Breast epithelium (tissue), 4 donors: ENCODE measurements around the gene SMAP1. TPM values are rescaled to one million over a fixed set of nuclear protein-coding genes. Genes with fewer than 3 reads are reported as not detected.

Experiments
- DNase-seq, 2 donors: peaks; one replicate each; pipeline ENCODE4 v3.0.0-alpha.2; 2019; ENCODE audit warnings: low spot score in 2 of 2
- H3K27ac ChIP-seq, 2 donors: fragments of 200-600 bp; sonication (generic) in 1 of 2; one replicate each; pipeline ENCODE4 v1.5.1; 2016 to 2019; ENCODE audit warnings: mild to moderate bottlenecking in 1 of 2
- H3K27me3 ChIP-seq, 2 donors: fragments of 200-600 bp; sonication (generic) in 1 of 2; one replicate each; pipeline versions ENCODE4 v1.5.1 to v1.6.0; 2017 to 2019; ENCODE audit warnings: control low read depth in 1 of 2, mild to moderate bottlenecking in 1 of 2
- H3K36me3 ChIP-seq: fragments of 200-600 bp; one replicate; pipeline ENCODE4 v1.5.1; 2019
- H3K4me1 ChIP-seq, 2 donors: fragments of 200-600 bp; sonication (generic); one replicate each; pipeline ENCODE4 v1.5.1; 2016 to 2019; ENCODE audit warnings: control low read depth in 1 of 2
- H3K4me3 ChIP-seq, 3 donors: fragments of 200-600 bp; sonication (generic); 1 replicate in 2 of 3; 2 replicates in 1 of 3; pipeline ENCODE4 v1.5.1; 2016 to 2019; ENCODE audit warnings: mild to moderate bottlenecking in 3 of 3, moderate library complexity in 2 of 3
- H3K9me3 ChIP-seq, 2 donors: fragments of 200-600 bp; sonication (generic) in 1 of 2; one replicate each; pipeline ENCODE4 v1.5.1; 2016 to 2019; ENCODE audit warnings: control low read depth in 1 of 2
- CTCF ChIP-seq, 3 donors: fragments of 450-650 bp; IDR thresholded peaks; one replicate each; pipeline ENCODE4 v1.5.1; 2016 to 2017; ENCODE audit warnings: antibody characterized with exemption in 3 of 3, mild to moderate bottlenecking in 3 of 3, moderate library complexity in 3 of 3
- POLR2A ChIP-seq: fragments of 450-650 bp; IDR thresholded peaks from one replicate; pipeline ENCODE4 v1.6.1; 2016; ENCODE audit warnings: antibody characterized with exemption, mild to moderate bottlenecking, moderate library complexity
- POLR2AphosphoS5 ChIP-seq, 3 donors: sonication (generic); formaldehyde crosslinking; IDR thresholded peaks; one replicate each; pipeline ENCODE4 v1.6.1; 2017; ENCODE audit warnings: antibody characterized with exemption in 3 of 3
- intact Hi-C: fragments of 100-400 bp; cut with DNase I; formaldehyde crosslinking; loops from one replicate; pipeline ENCODE4 v1.15.1; 2023; ENCODE audit warnings: low total_unique reads
- total RNA-seq, 3 donors: library from RNA; depleted of rRNA; stranded (reverse); fragments of >200 nt; gene quantifications; one replicate each; pipeline ENCODE4 v1.1.0, GENCODE V29; 2016

Gene SMAP1
- total RNA-seq, 3 donors from 2014 or later, result 22.0 to 36.6 (median 27.1) TPM

- Histone ChIP-seq H3K27me3 (no peaks in the 10 kb centered on the region), H3K27ac (no peak overlapping the region), H3K4me3 (no peak overlapping the region), H3K9me3 (peaks cover 0 to 3% of the 10 kb centered on the region in 2 donors), H3K4me1 (no peaks in the 10 kb centered on the region), H3K36me3 (no peaks in the 10 kb centered on the region)
- intact Hi-C loops, result no loop called here
- TF ChIP-seq CTCF (IDR thresholded peaks at IDR 0.05) (no peak), POLR2A (no peak)
- no peak for DNase-seq
These were observed 37.8 kb upstream of the SMAP1 start for GRCh38 chr6:70629929-70630328.

GRCh38 chr6:70633870-70634269 is 33.8 kb upstream of the SMAP1 start:
- no peaks in the 10 kb centered on the region for H3K4me1 ChIP-seq
- H3K4me3 ChIP-seq, result no peak overlapping the region
- H3K27me3 ChIP-seq, result no peaks in the 10 kb centered on the region
- TF ChIP-seq POLR2A (no peak), POLR2AphosphoS5 (IDR thresholded peaks at IDR 0.05) (no peak), CTCF (IDR thresholded peaks at IDR 0.05) (no peak)
- H3K36me3 ChIP-seq, result no peaks in the 10 kb centered on the region
- no peak for DNase-seq
- intact Hi-C loops, result no loop called here
- no peaks in the 10 kb centered on the region for H3K9me3 ChIP-seq
- no peak overlapping the region for H3K27ac ChIP-seq

GRCh38 chr6:70636596-70636995 is 31.1 kb upstream of the SMAP1 start:
- Histone ChIP-seq H3K4me1 (no peaks in the 10 kb centered on the region), H3K36me3 (no peaks in the 10 kb centered on the region), H3K27me3 (no peaks in the 10 kb centered on the region), H3K27ac (no peak overlapping the region), H3K9me3 (no peaks in the 10 kb centered on the region), H3K4me3 (no peak overlapping the region)
- no peak for TF ChIP-seq POLR2A
- no peak for TF ChIP-seq POLR2AphosphoS5 (IDR thresholded peaks at IDR 0.05)
- no peak for TF ChIP-seq CTCF (IDR thresholded peaks at IDR 0.05)
- no peak for DNase-seq
- intact Hi-C loops, result no loop called here

- no peaks in the 10 kb centered on the region for H3K36me3 ChIP-seq
- H3K9me3 ChIP-seq, result no peaks in the 10 kb centered on the region
- TF ChIP-seq POLR2AphosphoS5 (IDR thresholded peaks at IDR 0.05) (no peak), CTCF (IDR thresholded peaks at IDR 0.05) (no peak), POLR2A (no peak)
- H3K27me3 ChIP-seq, result no peaks in the 10 kb centered on the region
- DNase-seq, result no peak
- H3K4me3 ChIP-seq, result no peak overlapping the region
- H3K27ac ChIP-seq, result no peak overlapping the region
- intact Hi-C loops, result no loop called here
- no peaks in the 10 kb centered on the region for H3K4me1 ChIP-seq
These were observed 29.2 kb upstream of the SMAP1 start for GRCh38 chr6:70638468-70638867.

GRCh38 chr6:70651326-70651905 is 16.3 kb upstream of the SMAP1 start:
- intact Hi-C loops, result no loop called here
- Histone ChIP-seq H3K27me3 (no peaks in the 10 kb centered on the region), H3K36me3 (no peaks in the 10 kb centered on the region), H3K4me3 (no peak overlapping the region), H3K27ac (no peak overlapping the region), H3K9me3 (no peaks in the 10 kb centered on the region), H3K4me1 (no peaks in the 10 kb centered on the region)
- DNase-seq, result no peak
- TF ChIP-seq CTCF (IDR thresholded peaks at IDR 0.05), result no peak
- TF ChIP-seq POLR2A, result no peak
